ENCODE data around the gene ANO6. TPM values are rescaled to one million over a fixed set of nuclear protein-coding genes. Genes with fewer than 3 reads are reported as not detected.
A peak's percentile ranks its signal among the peaks of the same experiment; 100 is the strongest.

The ANO6 gene
- total RNA-seq, 2 donors from 2014 or later = 114 to 139 TPM

DNA sequence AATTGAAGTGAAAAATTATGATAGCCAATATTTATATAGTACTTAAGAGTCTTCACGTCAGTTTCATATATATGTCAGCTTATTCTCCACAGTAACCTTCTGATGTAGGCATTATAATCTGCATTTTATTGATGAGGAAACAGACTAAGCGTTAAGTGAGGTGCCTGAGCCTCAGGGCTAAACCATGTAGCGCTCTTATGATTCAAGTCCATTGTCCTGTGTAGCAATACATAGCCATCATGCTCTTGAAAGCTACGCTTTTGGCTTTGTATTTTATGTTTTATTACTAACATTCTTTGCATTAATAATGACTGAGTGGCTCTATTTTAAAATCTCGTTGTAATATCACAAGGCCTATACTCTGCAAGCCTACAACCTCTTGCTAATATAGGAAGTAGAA lies 79.0 kb downstream of the ANO6 start:
- H3K27me3 ChIP-seq (replicated peaks; ENCODE audit: insufficient read depth) = no peaks in the 10 kb centered on the region
- no peak overlapping the region for H3K4me3 ChIP-seq
- ATAC-seq (ENCODE audit: insufficient number of reproducible peaks, low FRiP score, low read depth) = no peak
- peaks cover 50 to 90% of the 10 kb centered on the region in 2 donors for H3K4me1 ChIP-seq (ENCODE audit: control insufficient read depth in 1 of 2, low read depth in 2 of 2)
- H3K36me3 ChIP-seq = no peaks in the 10 kb centered on the region
- no peak for DNase-seq (ENCODE audit: low spot score)
- H3K27ac ChIP-seq = peak overlapping the region in 1 of 2 donors; percentile 37
- H3K9me3 ChIP-seq = no peaks in the 10 kb centered on the region
- TF ChIP-seq, protein P1, sequence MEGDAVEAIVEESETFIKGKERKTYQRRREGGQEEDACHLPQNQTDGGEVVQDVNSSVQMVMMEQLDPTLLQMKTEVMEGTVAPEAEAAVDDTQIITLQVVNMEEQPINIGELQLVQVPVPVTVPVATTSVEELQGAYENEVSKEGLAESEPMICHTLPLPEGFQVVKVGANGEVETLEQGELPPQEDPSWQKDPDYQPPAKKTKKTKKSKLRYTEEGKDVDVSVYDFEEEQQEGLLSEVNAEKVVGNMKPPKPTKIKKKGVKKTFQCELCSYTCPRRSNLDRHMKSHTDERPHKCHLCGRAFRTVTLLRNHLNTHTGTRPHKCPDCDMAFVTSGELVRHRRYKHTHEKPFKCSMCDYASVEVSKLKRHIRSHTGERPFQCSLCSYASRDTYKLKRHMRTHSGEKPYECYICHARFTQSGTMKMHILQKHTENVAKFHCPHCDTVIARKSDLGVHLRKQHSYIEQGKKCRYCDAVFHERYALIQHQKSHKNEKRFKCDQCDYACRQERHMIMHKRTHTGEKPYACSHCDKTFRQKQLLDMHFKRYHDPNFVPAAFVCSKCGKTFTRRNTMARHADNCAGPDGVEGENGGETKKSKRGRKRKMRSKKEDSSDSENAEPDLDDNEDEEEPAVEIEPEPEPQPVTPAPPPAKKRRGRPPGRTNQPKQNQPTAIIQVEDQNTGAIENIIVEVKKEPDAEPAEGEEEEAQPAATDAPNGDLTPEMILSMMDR (IDR thresholded peaks at IDR 0.05) = no peak

DNA sequence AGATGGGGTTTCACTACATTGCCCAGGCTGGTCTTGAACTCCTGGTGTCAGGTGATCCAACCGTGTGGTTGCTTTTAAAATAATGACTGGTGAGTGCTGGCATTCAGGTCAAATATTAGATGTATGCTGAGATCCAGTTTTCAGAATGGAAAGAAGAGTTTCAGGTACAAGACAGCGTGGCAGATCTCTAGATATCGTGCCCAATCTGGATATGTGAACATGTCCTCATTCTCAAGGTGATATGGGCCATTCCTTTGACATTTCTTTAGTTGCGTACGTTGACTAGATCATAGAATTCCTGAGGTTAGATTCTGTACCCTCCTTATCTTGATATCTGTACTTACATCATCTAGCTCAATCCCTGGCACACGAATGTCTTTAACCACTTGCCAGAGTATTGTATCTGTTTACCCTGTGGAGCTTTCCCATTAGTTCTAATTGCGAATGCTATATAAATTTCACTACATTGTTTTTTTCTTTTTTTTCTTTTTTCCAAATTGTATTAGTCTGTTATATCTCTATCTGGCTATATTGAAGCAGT lies 80.2 kb downstream of the ANO6 start:
- DNase-seq (ENCODE audit: low spot score) (no peak), ATAC-seq (ENCODE audit: insufficient number of reproducible peaks, low FRiP score, low read depth) (no peak)
- Histone ChIP-seq H3K27ac (no peak overlapping the region), H3K27me3 (replicated peaks; ENCODE audit: insufficient read depth) (no peaks in the 10 kb centered on the region), H3K9me3 (no peaks in the 10 kb centered on the region), H3K4me1 (ENCODE audit: control insufficient read depth in 1 of 2, low read depth in 2 of 2) (peaks cover 49 to 90% of the 10 kb centered on the region in 2 donors), H3K4me3 (no peak overlapping the region), H3K36me3 (no peaks in the 10 kb centered on the region)
- TF ChIP-seq, protein P1 (IDR thresholded peaks at IDR 0.05) = no peak

DNA sequence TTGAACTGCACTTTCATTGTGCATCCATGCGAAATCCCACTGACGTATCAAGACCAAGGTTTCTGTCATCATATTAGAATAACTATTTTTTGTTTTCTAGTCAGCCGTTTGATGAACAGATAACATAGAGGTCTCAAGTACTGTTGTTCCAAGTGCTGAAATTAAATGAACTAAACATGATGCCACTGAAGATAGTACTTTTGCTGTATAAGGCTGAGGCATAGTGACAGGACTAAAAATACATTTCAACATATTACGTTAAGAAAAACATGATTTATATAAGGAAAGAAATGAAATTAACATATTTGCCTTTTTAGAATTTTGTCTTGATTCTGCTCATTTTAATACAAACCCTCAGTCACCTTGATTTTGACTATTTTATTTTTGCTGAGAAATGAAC lies 82.2 kb downstream of the ANO6 start:
- DNase-seq (ENCODE audit: low spot score) (no peak), ATAC-seq (ENCODE audit: insufficient number of reproducible peaks, low FRiP score, low read depth) (no peak)
- Histone ChIP-seq H3K4me1 (ENCODE audit: control insufficient read depth in 1 of 2, low read depth in 2 of 2) (peaks cover 51 to 91% of the 10 kb centered on the region in 2 donors), H3K27ac (peak overlapping the region; percentile 77 to 85), H3K9me3 (no peaks in the 10 kb centered on the region), H3K36me3 (no peaks in the 10 kb centered on the region), H3K27me3 (replicated peaks; ENCODE audit: insufficient read depth) (no peaks in the 10 kb centered on the region), H3K4me3 (no peak overlapping the region)
- TF ChIP-seq, protein P1 (IDR thresholded peaks at IDR 0.05) = no peak

DNA sequence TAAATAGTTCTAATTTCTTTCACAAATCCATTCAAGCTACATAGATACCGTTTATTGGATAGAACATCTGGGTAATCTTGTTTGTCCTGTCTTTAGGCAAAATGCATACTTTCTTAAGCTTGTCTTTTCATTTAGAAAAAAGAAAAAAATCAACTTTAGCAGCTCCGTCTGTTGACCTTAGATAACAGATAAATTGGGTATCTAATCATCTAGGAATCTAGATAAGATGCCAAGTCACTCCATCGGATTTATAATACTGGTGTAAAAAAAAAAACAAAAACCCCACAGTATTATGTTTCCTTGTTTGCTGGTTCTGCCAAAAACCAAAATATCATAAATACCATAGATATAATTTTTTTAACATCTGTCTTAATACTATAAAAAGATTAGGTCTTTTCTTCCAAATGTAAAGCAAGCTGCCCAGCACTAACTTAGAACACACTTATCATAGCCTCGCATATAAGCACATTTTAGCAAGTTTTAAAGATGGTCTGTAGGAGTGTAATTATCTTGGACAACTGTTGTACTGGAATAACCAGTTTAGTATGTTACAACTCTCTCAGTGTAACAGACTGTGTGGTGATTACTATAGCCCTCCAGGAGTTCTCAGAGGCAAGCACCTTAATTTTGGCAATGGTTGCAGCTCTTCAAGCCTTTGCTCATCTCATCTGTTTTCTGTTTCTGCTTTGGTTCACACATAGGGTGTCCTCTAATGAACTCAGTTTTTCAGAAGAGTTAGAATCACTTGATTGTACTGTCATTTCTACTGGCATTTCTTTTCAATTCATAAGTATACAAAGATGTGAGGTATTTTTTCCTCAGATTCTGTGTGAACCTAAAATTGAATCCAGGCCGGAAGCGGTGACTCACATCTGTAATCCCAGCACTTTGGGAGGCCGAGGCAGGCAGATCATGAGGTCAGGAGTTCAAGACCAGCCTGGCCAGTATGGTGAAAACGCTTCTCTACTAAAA lies 83.1 kb downstream of the ANO6 start:
- peak overlapping the region; percentile 77 to 85 for H3K27ac ChIP-seq
- peaks cover 57 to 94% of the 10 kb centered on the region in 2 donors for H3K4me1 ChIP-seq (ENCODE audit: control insufficient read depth in 1 of 2, low read depth in 2 of 2)
- no peak for DNase-seq (ENCODE audit: low spot score)

More for the DNA sequence above, 83.1 kb downstream of the ANO6 start:
- no peaks in the 10 kb centered on the region for H3K36me3 ChIP-seq
- ATAC-seq (ENCODE audit: insufficient number of reproducible peaks, low FRiP score, low read depth) = peak; percentile 57
- no peaks in the 10 kb centered on the region for H3K9me3 ChIP-seq
- no peak overlapping the region for H3K4me3 ChIP-seq
- H3K27me3 ChIP-seq (replicated peaks; ENCODE audit: insufficient read depth) = no peaks in the 10 kb centered on the region
- TF ChIP-seq, protein P1 (IDR thresholded peaks at IDR 0.05) = no peak
